IPS-18c (cell line): ENCODE data around the gene CPT1B.
"Not testable (repeated sequence)": the region's sequence is repeated elsewhere in the genome, so short reads cannot be mapped to it uniquely, and the experiment has no call there.

ENCODE experiments used
- H3K4me3 ChIP-seq: 2 replicates; pipeline ENCODE4 v1.7.0; 2013; ENCODE audit warnings: low read depth, mild to moderate bottlenecking, low read length, moderate library complexity; ENCODE audit not compliant: insufficient read depth
- H3K9me3 ChIP-seq: one replicate; pipeline ENCODE4 v1.6.1; 2013; ENCODE audit warnings: mild to moderate bottlenecking, low read length, moderate library complexity; ENCODE audit not compliant: control insufficient read depth, insufficient read depth

CPT1B gene

GRCh38 chr22:50611341-50612060, 33.3 kb upstream of the CPT1B start:
- Histone ChIP-seq H3K4me3 (no peak overlapping the region), H3K9me3 (no peaks in the 10 kb centered on the region)

GRCh38 chr22:50610581-50610980, 32.4 kb upstream of the CPT1B start:
- no peak overlapping the region for H3K4me3 ChIP-seq
- H3K9me3 ChIP-seq = no peaks in the 10 kb centered on the region

- Histone ChIP-seq H3K9me3 (no peaks in the 10 kb centered on the region), H3K4me3 (no peak overlapping the region)
These were observed 31.8 kb upstream of the CPT1B start for GRCh38 chr22:50610041-50610451.

- no peaks in the 10 kb centered on the region for H3K9me3 ChIP-seq
- H3K4me3 ChIP-seq = no peak overlapping the region
These were observed 31.4 kb upstream of the CPT1B start for GRCh38 chr22:50609599-50609998.

- H3K9me3 ChIP-seq = no peaks in the 10 kb centered on the region
- H3K4me3 ChIP-seq = no peak overlapping the region
These were observed 30.8 kb upstream of the CPT1B start for GRCh38 chr22:50608996-50609395.

GRCh38 chr22:50608058-50608840, 30.0 kb upstream of the CPT1B start:
- not testable (repeated sequence) for H3K4me3 ChIP-seq, H3K9me3 ChIP-seq

- Histone ChIP-seq H3K4me3 (no peak overlapping the region), H3K9me3 (no peaks in the 10 kb centered on the region)
These were observed 29.4 kb upstream of the CPT1B start for GRCh38 chr22:50607659-50608020.

- Histone ChIP-seq H3K4me3 (no peak overlapping the region), H3K9me3 (no peaks in the 10 kb centered on the region)
These were observed 28.9 kb upstream of the CPT1B start for GRCh38 chr22:50606946-50607658.

- H3K4me3 ChIP-seq = no peak overlapping the region
- no peaks in the 10 kb centered on the region for H3K9me3 ChIP-seq
These were observed 28.1 kb upstream of the CPT1B start for GRCh38 chr22:50606165-50606945.

- H3K9me3 ChIP-seq = no peaks in the 10 kb centered on the region
- no peak overlapping the region for H3K4me3 ChIP-seq
These were observed 27.4 kb upstream of the CPT1B start for GRCh38 chr22:50605613-50606074.

- Histone ChIP-seq H3K9me3 (no peaks in the 10 kb centered on the region), H3K4me3 (no peak overlapping the region)
These were observed 26.9 kb upstream of the CPT1B start for GRCh38 chr22:50605002-50605612.

GRCh38 chr22:50604256-50605001, 26.2 kb upstream of the CPT1B start:
- Histone ChIP-seq H3K4me3 (no peak overlapping the region), H3K9me3 (no peaks in the 10 kb centered on the region)

- Histone ChIP-seq H3K4me3 (no peak overlapping the region), H3K9me3 (no peaks in the 10 kb centered on the region)
These were observed 25.5 kb upstream of the CPT1B start for GRCh38 chr22:50603511-50604255.

GRCh38 chr22:50602338-50602700, 24.1 kb upstream of the CPT1B start:
- H3K4me3 ChIP-seq = no peak overlapping the region
- no peaks in the 10 kb centered on the region for H3K9me3 ChIP-seq

- H3K4me3 ChIP-seq = no peak overlapping the region
These were observed 23.6 kb upstream of the CPT1B start for GRCh38 chr22:50601669-50602337.

More at GRCh38 chr22:50601669-50602337, 23.6 kb upstream of the CPT1B start:
- no peaks in the 10 kb centered on the region for H3K9me3 ChIP-seq
